Measurements from ENCODE around the gene UNC5B.

DNA sequence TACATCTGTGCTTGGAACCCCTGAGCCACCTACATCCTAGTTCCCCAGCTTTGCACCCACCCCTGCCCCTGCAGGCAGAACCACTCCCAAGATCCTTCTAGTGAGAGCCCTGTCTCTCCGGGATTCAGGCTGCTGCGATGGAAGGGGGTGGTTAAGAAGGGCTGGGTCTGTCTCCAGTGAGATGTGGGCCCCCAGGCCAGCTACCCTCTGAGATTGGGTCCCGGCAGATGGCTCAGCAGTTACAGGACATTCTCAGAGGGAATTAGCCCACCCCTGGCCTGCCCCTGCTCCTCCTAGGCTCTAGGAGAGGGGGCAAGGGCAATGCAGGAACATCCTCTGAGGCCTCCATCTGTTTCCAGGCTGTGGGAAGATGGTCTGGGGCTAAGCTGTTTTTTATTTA lies 134.4 kb downstream of the UNC5B start:
- TF ChIP-seq, protein P1, sequence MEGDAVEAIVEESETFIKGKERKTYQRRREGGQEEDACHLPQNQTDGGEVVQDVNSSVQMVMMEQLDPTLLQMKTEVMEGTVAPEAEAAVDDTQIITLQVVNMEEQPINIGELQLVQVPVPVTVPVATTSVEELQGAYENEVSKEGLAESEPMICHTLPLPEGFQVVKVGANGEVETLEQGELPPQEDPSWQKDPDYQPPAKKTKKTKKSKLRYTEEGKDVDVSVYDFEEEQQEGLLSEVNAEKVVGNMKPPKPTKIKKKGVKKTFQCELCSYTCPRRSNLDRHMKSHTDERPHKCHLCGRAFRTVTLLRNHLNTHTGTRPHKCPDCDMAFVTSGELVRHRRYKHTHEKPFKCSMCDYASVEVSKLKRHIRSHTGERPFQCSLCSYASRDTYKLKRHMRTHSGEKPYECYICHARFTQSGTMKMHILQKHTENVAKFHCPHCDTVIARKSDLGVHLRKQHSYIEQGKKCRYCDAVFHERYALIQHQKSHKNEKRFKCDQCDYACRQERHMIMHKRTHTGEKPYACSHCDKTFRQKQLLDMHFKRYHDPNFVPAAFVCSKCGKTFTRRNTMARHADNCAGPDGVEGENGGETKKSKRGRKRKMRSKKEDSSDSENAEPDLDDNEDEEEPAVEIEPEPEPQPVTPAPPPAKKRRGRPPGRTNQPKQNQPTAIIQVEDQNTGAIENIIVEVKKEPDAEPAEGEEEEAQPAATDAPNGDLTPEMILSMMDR (IDR thresholded peaks at IDR 0.05): no peak
- TF ChIP-seq POLR2A (IDR thresholded peaks at IDR 0.05): no peak
